ENCODE measurements around the gene BRPF3. TPM values are rescaled to one million over a fixed set of nuclear protein-coding genes. Genes with fewer than 3 reads are reported as not detected.

BRPF3 gene
- total RNA-seq, 4 donors from 2014 or later, result 49.6 to 71.0 (median 65.0) TPM

DNA sequence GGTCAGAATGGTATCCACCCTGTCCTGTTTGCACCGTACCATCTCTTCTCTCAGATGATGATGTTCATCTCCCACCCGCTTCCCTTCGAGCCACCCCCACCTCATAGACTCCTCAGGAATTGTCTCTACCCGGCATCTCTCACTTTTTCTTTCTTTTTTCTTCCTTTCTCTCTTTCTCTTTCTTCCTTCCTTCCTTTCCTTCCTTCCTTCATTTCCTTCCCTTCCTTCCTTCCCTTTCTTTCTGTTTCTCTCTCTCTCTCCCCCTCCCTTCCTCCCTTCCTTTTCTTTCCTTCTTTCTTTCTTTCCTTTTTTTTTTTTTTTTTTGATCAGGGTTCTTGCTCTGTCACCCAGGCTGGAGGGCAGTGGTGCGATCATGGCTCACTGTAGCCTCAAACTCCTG lies 45.6 kb downstream of the BRPF3 start:
- no peak for DNase-seq
- no peaks in the 10 kb centered on the region for H3K27me3 ChIP-seq
- no peak overlapping the region for H3K27ac ChIP-seq

DNA sequence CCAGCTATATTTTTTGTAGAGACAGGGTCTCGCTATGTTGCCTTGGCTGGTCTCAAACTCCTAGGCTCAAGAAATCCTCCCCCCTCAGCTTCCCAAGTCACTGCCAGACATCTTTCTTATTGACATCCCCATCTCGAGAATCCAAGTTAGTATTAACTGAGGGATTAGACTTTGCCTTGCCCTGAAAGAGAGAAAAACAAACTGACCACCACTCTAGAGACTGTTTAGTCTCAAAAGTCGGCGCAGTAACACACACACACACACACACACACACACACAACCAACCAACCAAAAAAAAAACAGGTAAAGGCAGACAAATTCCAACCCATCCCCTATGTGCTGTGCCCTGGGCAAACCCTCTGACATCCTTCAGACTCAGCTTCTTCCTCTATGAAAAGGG lies 46.1 kb downstream of the BRPF3 start:
- no peak overlapping the region for H3K4me3 ChIP-seq
- no peaks in the 10 kb centered on the region for H3K27me3 ChIP-seq
- peaks cover 0 to 5% (median 0%) of the 10 kb centered on the region in 4 donors for H3K4me1 ChIP-seq
- H3K9me3 ChIP-seq, result no peaks in the 10 kb centered on the region
- no peak for DNase-seq
- TF ChIP-seq, protein P1, sequence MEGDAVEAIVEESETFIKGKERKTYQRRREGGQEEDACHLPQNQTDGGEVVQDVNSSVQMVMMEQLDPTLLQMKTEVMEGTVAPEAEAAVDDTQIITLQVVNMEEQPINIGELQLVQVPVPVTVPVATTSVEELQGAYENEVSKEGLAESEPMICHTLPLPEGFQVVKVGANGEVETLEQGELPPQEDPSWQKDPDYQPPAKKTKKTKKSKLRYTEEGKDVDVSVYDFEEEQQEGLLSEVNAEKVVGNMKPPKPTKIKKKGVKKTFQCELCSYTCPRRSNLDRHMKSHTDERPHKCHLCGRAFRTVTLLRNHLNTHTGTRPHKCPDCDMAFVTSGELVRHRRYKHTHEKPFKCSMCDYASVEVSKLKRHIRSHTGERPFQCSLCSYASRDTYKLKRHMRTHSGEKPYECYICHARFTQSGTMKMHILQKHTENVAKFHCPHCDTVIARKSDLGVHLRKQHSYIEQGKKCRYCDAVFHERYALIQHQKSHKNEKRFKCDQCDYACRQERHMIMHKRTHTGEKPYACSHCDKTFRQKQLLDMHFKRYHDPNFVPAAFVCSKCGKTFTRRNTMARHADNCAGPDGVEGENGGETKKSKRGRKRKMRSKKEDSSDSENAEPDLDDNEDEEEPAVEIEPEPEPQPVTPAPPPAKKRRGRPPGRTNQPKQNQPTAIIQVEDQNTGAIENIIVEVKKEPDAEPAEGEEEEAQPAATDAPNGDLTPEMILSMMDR (IDR thresholded peaks at IDR 0.05), result no peak
- no peak for TF ChIP-seq POLR2A (IDR thresholded peaks at IDR 0.05)
- no peak overlapping the region for H3K27ac ChIP-seq
- H3K36me3 ChIP-seq, result no peaks in the 10 kb centered on the region

More for the DNA sequence above, 45.6 kb downstream of the BRPF3 start:
- peaks cover 0 to 5% (median 0%) of the 10 kb centered on the region in 4 donors for H3K4me1 ChIP-seq
- no peaks in the 10 kb centered on the region for H3K9me3 ChIP-seq
- no peak overlapping the region for H3K4me3 ChIP-seq
- TF ChIP-seq, protein P1 (IDR thresholded peaks at IDR 0.05), result no peak
- TF ChIP-seq POLR2A (IDR thresholded peaks at IDR 0.05), result no peak
- no peaks in the 10 kb centered on the region for H3K36me3 ChIP-seq

DNA sequence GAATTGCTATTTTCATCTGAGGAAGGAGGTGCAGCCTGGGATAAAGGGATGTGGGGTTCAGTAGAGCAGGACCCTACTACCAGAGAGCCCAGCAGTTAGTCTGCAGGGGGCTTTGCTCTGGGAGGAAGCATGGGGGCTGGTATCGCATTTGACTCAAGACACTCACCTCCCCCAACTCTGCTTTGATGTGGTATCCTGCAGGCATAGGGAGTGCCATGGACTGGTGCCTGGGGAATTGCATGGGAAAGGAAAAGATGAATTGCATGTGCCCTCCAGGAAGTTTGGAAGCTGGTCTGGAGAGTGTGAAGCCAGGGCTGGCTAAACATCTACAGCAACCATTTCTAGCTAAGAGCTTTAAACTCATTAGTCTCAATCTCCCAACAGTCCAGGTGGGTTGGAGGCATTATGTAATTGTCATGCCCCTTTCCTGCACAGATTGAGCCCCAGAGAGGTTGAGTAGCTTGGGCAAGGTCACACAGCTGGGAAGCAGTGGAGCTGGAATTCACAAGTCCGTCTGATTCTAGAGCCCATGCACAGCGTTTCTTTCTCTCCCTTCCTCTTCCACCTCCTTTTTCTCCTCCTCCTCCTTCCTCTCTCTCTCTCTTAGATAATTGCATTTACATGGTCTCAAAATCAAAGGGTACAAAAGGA lies 47.1 kb downstream of the BRPF3 start:
- H3K4me1 ChIP-seq, result peaks cover 0 to 5% (median 0%) of the 10 kb centered on the region in 4 donors
- no peak overlapping the region for H3K27ac ChIP-seq
- DNase-seq, result no peak
- no peaks in the 10 kb centered on the region for H3K27me3 ChIP-seq
- TF ChIP-seq POLR2A (IDR thresholded peaks at IDR 0.05), result no peak
- TF ChIP-seq, protein P1 (IDR thresholded peaks at IDR 0.05), result no peak
- H3K4me3 ChIP-seq, result no peak overlapping the region
- H3K9me3 ChIP-seq, result no peaks in the 10 kb centered on the region
- no peaks in the 10 kb centered on the region for H3K36me3 ChIP-seq

DNA sequence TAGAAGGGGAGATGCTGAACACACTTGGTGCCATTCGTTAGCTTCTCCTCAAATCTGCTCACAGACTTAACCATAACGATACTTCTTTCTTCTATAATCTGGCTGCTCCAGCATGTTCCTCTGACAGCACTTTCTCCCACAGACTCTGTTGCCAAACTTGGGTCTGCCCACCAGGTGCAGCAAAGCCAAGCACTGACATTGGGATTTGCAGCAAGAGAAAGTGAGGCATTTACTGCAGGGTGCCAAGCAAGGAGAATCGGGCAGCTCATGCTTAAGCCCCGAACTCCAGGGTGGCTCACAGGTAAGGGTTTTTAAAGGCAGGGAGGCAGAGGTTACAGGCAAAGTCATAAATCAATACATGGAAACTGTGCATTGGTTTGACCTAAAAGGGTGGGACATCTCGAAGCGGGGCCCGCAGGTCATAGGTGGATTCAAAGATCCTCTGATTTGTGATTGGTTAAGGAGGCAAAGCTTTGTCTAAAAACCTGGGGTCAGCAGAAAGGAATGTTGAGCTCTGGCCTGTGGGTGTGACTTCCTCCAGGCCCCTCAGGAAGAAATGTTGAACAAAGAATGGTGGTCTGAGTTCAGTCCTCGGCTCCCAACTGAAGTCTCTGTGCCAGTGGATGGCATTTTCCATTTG lies 48.2 kb downstream of the BRPF3 start:
- no peaks in the 10 kb centered on the region for H3K36me3 ChIP-seq
- no peak overlapping the region for H3K4me3 ChIP-seq
- H3K9me3 ChIP-seq, result no peaks in the 10 kb centered on the region
- TF ChIP-seq, protein P1 (IDR thresholded peaks at IDR 0.05), result no peak
- TF ChIP-seq POLR2A (IDR thresholded peaks at IDR 0.05), result no peak
- H3K27me3 ChIP-seq, result no peaks in the 10 kb centered on the region
- H3K27ac ChIP-seq, result no peak overlapping the region
- no peak for DNase-seq
- H3K4me1 ChIP-seq, result peaks cover 0 to 5% (median 0%) of the 10 kb centered on the region in 4 donors

DNA sequence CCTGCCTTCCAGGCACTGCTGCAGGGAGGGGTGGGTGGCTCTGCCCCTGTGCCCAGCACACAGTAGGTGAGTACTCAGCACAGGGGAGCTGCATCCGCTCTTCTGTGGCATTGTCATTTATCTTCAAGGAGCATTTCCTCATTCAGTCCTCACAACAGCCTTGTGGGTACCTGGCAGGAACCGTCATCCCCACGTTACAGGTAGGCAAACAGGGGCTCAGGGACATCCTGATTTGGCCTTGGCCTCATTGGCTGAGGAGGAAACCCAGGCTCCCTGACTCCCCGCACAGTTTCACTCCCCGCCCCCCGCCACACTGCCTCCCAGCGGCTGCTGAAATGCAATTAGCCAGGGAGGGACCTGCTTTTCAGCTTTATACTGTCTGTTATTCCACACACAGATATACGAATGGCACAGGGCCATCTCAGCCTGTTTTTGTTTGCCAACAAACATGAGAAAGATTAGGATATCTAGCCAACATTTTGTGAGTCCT lies 49.1 kb downstream of the BRPF3 start:
- TF ChIP-seq, protein P1 (IDR thresholded peaks at IDR 0.05), result peak in 4 of 6 experiments; percentile 9 to 50 (median 38)
- TF ChIP-seq POLR2A (IDR thresholded peaks at IDR 0.05), result no peak
- H3K36me3 ChIP-seq, result no peaks in the 10 kb centered on the region

More for the DNA sequence above, 49.1 kb downstream of the BRPF3 start:
- Histone ChIP-seq H3K4me3 (no peak overlapping the region), H3K27me3 (no peaks in the 10 kb centered on the region), H3K27ac (no peak overlapping the region), H3K4me1 (peaks cover 0 to 5% (median 0%) of the 10 kb centered on the region in 4 donors), H3K9me3 (no peaks in the 10 kb centered on the region)
- peak in 2 of 3 donors; percentile 59 to 64 for DNase-seq

All from Peyer's patch (tissue), 4 donors.